IMR-90 (cell line): ENCODE data around the gene PLP1. TPM values are rescaled to one million over a fixed set of nuclear protein-coding genes. Genes with fewer than 3 reads are reported as not detected.

Source experiments
- ATAC-seq: fragments of 200-7000 bp; cut with Tn5 transposase; 2 replicates; pipeline ENCODE4 v1.9.1; 2020; ENCODE audit warnings: low read depth, mild to moderate bottlenecking, moderate library complexity
- BruUV-seq: library from RNA; stranded (reverse); fragments of 400-500 nt; replicated peaks from 2 replicates; lab custom pipeline; 2021; lab: Mats Ljungman, UMichigan
- CTCF ChIA-PET: fragments of 300-600 bp; formaldehyde crosslinking; extraction: SDS; loops from one replicate; lab custom pipeline; 2021; ENCODE audit warnings: antibody characterized with exemption; lab: Yijun Ruan, JAX
- POLR2A ChIA-PET: fragments of 300-600 bp; sonication (Branson Sonifier 250); formaldehyde crosslinking; loops from one replicate; lab custom pipeline; 2022; ENCODE audit warnings: antibody characterized with exemption; ENCODE audit not compliant: unreplicated experiment; lab: Charles Lee
- DNase-seq: peaks from one replicate; pipeline ENCODE4 v3.0.0; 2013
- H2AFZ ChIP-seq: replicated peaks from 2 replicates; pipeline ENCODE3; 2013; ENCODE audit warnings: low read length, mild to moderate bottlenecking; ENCODE audit not compliant: poor library complexity
- H2AK5ac ChIP-seq: 2 replicates; pipeline ENCODE4 v1.6.1; 2013; ENCODE audit warnings: low read depth, low read length, inconsistent platforms
- H2AK9ac ChIP-seq: replicated peaks from 2 replicates; pipeline ENCODE3; 2013; ENCODE audit warnings: mild to moderate bottlenecking, low read depth, low read length, moderate library complexity; ENCODE audit not compliant: poor library complexity
- H2BK120ac ChIP-seq: 2 replicates; pipeline ENCODE4 v1.6.1; 2013; ENCODE audit warnings: low read depth, low read length, inconsistent platforms
- H2BK15ac ChIP-seq: 3 replicates; pipeline ENCODE4 v1.6.1; 2013; ENCODE audit warnings: low read depth, low read length, inconsistent platforms
- H2BK20ac ChIP-seq: 2 replicates; pipeline ENCODE4 v1.6.1; 2013; ENCODE audit warnings: low read depth, mild to moderate bottlenecking, inconsistent platforms, low read length, moderate library complexity
- H2BK5ac ChIP-seq: 2 replicates; pipeline ENCODE4 v1.6.1; 2013; ENCODE audit warnings: mild to moderate bottlenecking, low read depth, low read length, inconsistent platforms; ENCODE audit not compliant: poor library complexity, severe bottlenecking
- H3K14ac ChIP-seq: replicated peaks from 2 replicates; pipeline ENCODE4 v1.6.1; 2013; ENCODE audit warnings: low read depth, low read length, inconsistent platforms
- H3K18ac ChIP-seq: 2 replicates; pipeline ENCODE4 v1.6.1; 2013; ENCODE audit warnings: low read depth, low read length, control low read depth
- H3K23ac ChIP-seq: 2 replicates; pipeline ENCODE4 v1.6.1; 2013; ENCODE audit warnings: low read depth, low read length, inconsistent platforms
- H3K27ac ChIP-seq: 2 replicates; pipeline ENCODE4 v1.5.1; 2013; ENCODE audit warnings: mild to moderate bottlenecking, control low read depth, low read length; ENCODE audit not compliant: insufficient read depth
- H3K27me3 ChIP-seq: 2 replicates; pipeline ENCODE4 v1.6.1; 2013; ENCODE audit warnings: low read length; ENCODE audit not compliant: control insufficient read depth, insufficient read depth
- H3K36me3 ChIP-seq: 2 replicates; pipeline ENCODE4 v1.6.1; 2013; ENCODE audit warnings: low read length, mixed read lengths; ENCODE audit not compliant: control insufficient read depth, insufficient read depth
- H3K4ac ChIP-seq: 2 replicates; pipeline ENCODE4 v1.6.1; 2013; ENCODE audit warnings: low read depth, low read length, inconsistent platforms
- H3K4me1 ChIP-seq: 2 replicates; pipeline ENCODE4 v1.6.1; 2013; ENCODE audit warnings: low read length, mixed read lengths; ENCODE audit not compliant: control insufficient read depth, insufficient read depth
- H3K4me2 ChIP-seq: 2 replicates; pipeline ENCODE4 v1.6.1; 2013; ENCODE audit warnings: low read depth, mild to moderate bottlenecking, control low read depth, low read length, moderate library complexity
- H3K4me3 ChIP-seq: 2 replicates; pipeline ENCODE4 v1.5.1; 2013; ENCODE audit warnings: low read depth, mild to moderate bottlenecking, control low read depth, low read length, moderate library complexity; ENCODE audit not compliant: insufficient read depth
- H3K56ac ChIP-seq: 2 replicates; pipeline ENCODE4 v1.6.1; 2013; ENCODE audit warnings: low read length, inconsistent platforms; ENCODE audit not compliant: insufficient read depth; ENCODE audit errors: extremely low read depth
- H3K79me1 ChIP-seq, 2 experiments: 2 replicates each; pipeline ENCODE4 v1.6.1; 2013; ENCODE audit warnings: low read length in 2 of 2, inconsistent platforms in 1 of 2, low read depth in 1 of 2
- H3K9ac ChIP-seq: 2 replicates; pipeline ENCODE4 v1.6.1; 2013; ENCODE audit warnings: low read depth, low read length, control low read depth
- H3K9me1 ChIP-seq: 2 replicates; pipeline ENCODE4 v1.6.1; 2013; ENCODE audit warnings: low read length, inconsistent platforms; ENCODE audit not compliant: insufficient read depth
- H3K9me3 ChIP-seq: 2 replicates; pipeline ENCODE4 v1.6.1; 2013; ENCODE audit warnings: low read length; ENCODE audit not compliant: control insufficient read depth, insufficient read depth
- H4K20me1 ChIP-seq: 2 replicates; pipeline ENCODE4 v1.6.1; 2013; ENCODE audit warnings: low read length, inconsistent platforms; ENCODE audit not compliant: insufficient read depth
- H4K5ac ChIP-seq: 2 replicates; pipeline ENCODE4 v1.6.1; 2013; ENCODE audit warnings: mild to moderate bottlenecking, low read depth, low read length, control low read depth
- H4K8ac ChIP-seq, 2 experiments: 2 replicates each; pipeline ENCODE4 v1.6.1; 2013; ENCODE audit warnings: low read depth in 2 of 2, low read length in 2 of 2, control low read depth in 1 of 2, inconsistent platforms in 1 of 2
- H4K91ac ChIP-seq: 2 replicates; pipeline ENCODE4 v1.6.1; 2013; ENCODE audit warnings: low read depth, low read length, inconsistent platforms; ENCODE audit not compliant: insufficient read depth
- BHLHE40 ChIP-seq: fragments of 150-350 bp; IDR thresholded peaks from 2 replicates; pipeline ENCODE4 v1.6.1; 2016; ENCODE audit warnings: mild to moderate bottlenecking, low read depth, low read length
- CEBPB ChIP-seq: IDR thresholded peaks from 2 replicates; pipeline ENCODE4 v1.6.1; 2012; ENCODE audit warnings: low read depth, low read length, improper control_type of control experiment
- CTCF ChIP-seq: conservative IDR thresholded peaks from 2 replicates; pipeline ENCODE4 v1.5.1; 2012; ENCODE audit warnings: mild to moderate bottlenecking, low read depth, low read length, improper control_type of control experiment
- ELK1 ChIP-seq: fragments of 150-350 bp; IDR thresholded peaks from 2 replicates; pipeline ENCODE4 v1.6.1; 2016; ENCODE audit warnings: low read depth, mild to moderate bottlenecking, low read length, moderate library complexity, borderline replicate concordance
- FOS ChIP-seq: fragments of 150-350 bp; IDR thresholded peaks from 2 replicates; pipeline ENCODE4 v1.6.1; 2016; ENCODE audit warnings: low read depth, low read length
- MAZ ChIP-seq: IDR thresholded peaks from 2 replicates; pipeline ENCODE4 v1.6.1; 2012; ENCODE audit warnings: low read depth, mild to moderate bottlenecking, low read length, improper control_type of control experiment, moderate library complexity, borderline replicate concordance
- NFE2L2 ChIP-seq: fragments of 150-350 bp; IDR thresholded peaks from 2 replicates; pipeline ENCODE4 v1.6.1; 2016; ENCODE audit warnings: low read depth, mild to moderate bottlenecking, low read length
- POLR2A ChIP-seq: IDR thresholded peaks from 2 replicates; pipeline ENCODE4 v1.6.1; 2012; ENCODE audit warnings: mild to moderate bottlenecking, low read depth, low read length
- RAD21 ChIP-seq: IDR thresholded peaks from 2 replicates; pipeline ENCODE4 v1.6.1; 2012; ENCODE audit warnings: low read length, improper control_type of control experiment
- RCOR1 ChIP-seq: IDR thresholded peaks from 2 replicates; pipeline ENCODE4 v1.6.1; 2012; ENCODE audit warnings: mild to moderate bottlenecking, low read length, improper control_type of control experiment; ENCODE audit not compliant: insufficient replicate concordance
- RFX5 ChIP-seq: IDR thresholded peaks from 2 replicates; pipeline ENCODE4 v1.8.0; 2012; ENCODE audit warnings: low read depth, mild to moderate bottlenecking, low read length, moderate library complexity
- SMC3 ChIP-seq: fragments of 150-350 bp; IDR thresholded peaks from 2 replicates; pipeline ENCODE4 v1.6.1; 2016; ENCODE audit warnings: low read depth, mild to moderate bottlenecking, antibody characterized with exemption, low read length, moderate library complexity
- WGBS, 2 experiments: methylation state at CpG; one replicate each; pipeline versions ENCODE4 v1.1.5 to v1.1.7; 2013; ENCODE audit warnings: missing lambda C conversion rate in 2 of 2; ENCODE audit not compliant: insufficient read length in 1 of 2; ENCODE audit errors: extremely low coverage in 2 of 2; 5-methylcytosine and 5-hydroxymethylcytosine counted together
- dilution Hi-C: fragments of 300-500 bp; cut with HindIII; formaldehyde crosslinking; loops from one replicate; pipeline ENCODE4 v1.14.3; 2018; ENCODE audit warnings: low sequenced_read_pairs; ENCODE audit not compliant: unreplicated experiment
- in situ Hi-C: fragments of 300-500 bp; cut with MboI; formaldehyde crosslinking; loops from 3 replicates; pipeline ENCODE4 v1.14.3; 2019; ENCODE audit warnings: low sequenced_read_pairs, inconsistent platforms, mixed read lengths
- intact Hi-C: fragments of 100-400 bp; cut with micrococcal nuclease; formaldehyde crosslinking; loops from 2 replicates; pipeline ENCODE4 v1.10.0; 2022
- polyA plus RNA-seq, 3 experiments: library from polyadenylated mRNA; depleted of rRNA; stranded (reverse); fragments of >200 nt; gene quantifications; 2 replicates each; pipeline ENCODE4 v1.2.3, GENCODE V29; 2012; ENCODE audit warnings: low replicate concordance in 1 of 3
- total RNA-seq: library from RNA; depleted of rRNA; stranded (reverse); fragments of >200 nt; gene quantifications from 2 replicates; pipeline ENCODE4 v1.2.3, GENCODE V29; 2012

The PLP1 gene
- total and polyA plus RNA-seq, 2 of the 4 experiments (the other 2 are of a cell fraction), result 0.18 to 0.62 TPM

GRCh38 chrX:103831803-103832544, 55.3 kb downstream of the PLP1 start, which contains the start of gene RAB9B:
Gene RAB9B (minus strand): TSS chrX:103832257. CDS start chrX:103825784, 6,473 bp downstream.
- Histone ChIP-seq H4K5ac (no peak within 1 kb of the TSS), H2BK5ac (no peak within 1 kb of the TSS), H3K27ac (no peak within 1 kb of the TSS), H3K27me3 (peaks cover 14% of the 10 kb centered on the region), H2AK5ac (no peak within 1 kb of the TSS), H3K9me3 (no peaks in the 10 kb centered on the region), H2BK20ac (no peak within 1 kb of the TSS), H2AFZ (peak within 1 kb of the TSS; percentile 93), H3K36me3 (no peaks in the 10 kb centered on the region), H3K4ac (no peak within 1 kb of the TSS), H4K91ac (no peak within 1 kb of the TSS), H3K14ac (no peak within 1 kb of the TSS), H3K56ac (no peak within 1 kb of the TSS), H2AK9ac (no peak within 1 kb of the TSS), H2BK120ac (no peak within 1 kb of the TSS), H3K4me2 (peak within 1 kb of the TSS; percentile 67), H3K9ac (no peak within 1 kb of the TSS), H4K20me1 (no peaks in the 10 kb centered on the region), H4K8ac (no peak within 1 kb of the TSS; a peak in 1 of 4 replicates), H3K9me1 (peaks cover 2% of the 10 kb centered on the region; the same call in 1 of the 2 replicates), H2BK15ac (no peak within 1 kb of the TSS), H3K79me1 (no peaks in the 10 kb centered on the region), H3K23ac (no peak within 1 kb of the TSS), H3K4me1 (no peaks in the 10 kb centered on the region), H3K18ac (no peak within 1 kb of the TSS), H3K4me3 (peak within 1 kb of the TSS; percentile 47)
- CTCF ChIA-PET, result interaction anchor here (1.3 kb wide), 1 partner anchor 13 kb away, joined by 4 read pairs; no protein-coding TSS in a partner anchor
- ATAC-seq (peak; percentile 92), DNase-seq (peak; percentile 33)
- in situ Hi-C loops (loop anchor here (25.0 kb wide), 1 partner anchor 280 kb away; the partner anchor contains the start of gene ZCCHC18), dilution Hi-C loops (no loop called here), intact Hi-C loops (no loop called here)
- BruUV-seq, result no TSS peak
- POLR2A ChIA-PET, result no interaction called here
- 7% methylated on average over 25 of the region's 54 CpGs; no CpG with 5 or more reads in 1 of the 2 experiments for WGBS, 2 experiments
- no peak for TF ChIP-seq RCOR1
- TF ChIP-seq MAZ, result no peak
- no peak for TF ChIP-seq CEBPB
- TF ChIP-seq NFE2L2, result no peak
- no peak for TF ChIP-seq POLR2A
- TF ChIP-seq CTCF, result no peak
- no peak for TF ChIP-seq BHLHE40
- no peak for TF ChIP-seq RFX5
- TF ChIP-seq ELK1, result no peak
- TF ChIP-seq RAD21, result no peak
- no peak for TF ChIP-seq FOS
- no peak for TF ChIP-seq SMC3
